B cell (primary cell): ENCODE data around the gene REPS2. TPM values are rescaled to one million over a fixed set of nuclear protein-coding genes. Genes with fewer than 3 reads are reported as not detected.

ENCODE experiments used
- ATAC-seq: fragments of 200-7000 bp; cut with Tn5 transposase; one replicate; pipeline ENCODE4 v1.10.0; 2021; ENCODE audit warnings: low read depth, mild to moderate bottlenecking, moderate number of reproducible peaks, moderate library complexity
- CTCF ChIA-PET: fragments of 350-600 bp; sonication (Branson Sonifier 250); formaldehyde crosslinking; loops from one replicate; lab custom pipeline; 2021; ENCODE audit warnings: antibody characterized with exemption, inconsistent platforms; lab: Charles Lee
- POLR2A ChIA-PET: fragments of 350-600 bp; sonication (Branson Sonifier 250); formaldehyde crosslinking; loops from one replicate; lab custom pipeline; 2021; ENCODE audit warnings: antibody characterized with exemption; lab: Charles Lee
- DNase-seq: peaks from one replicate; pipeline ENCODE4 v3.0.0; 2013
- H2AFZ ChIP-seq: 2 replicates; pipeline ENCODE4 v1.6.1; 2012; ENCODE audit warnings: mild to moderate bottlenecking, low read depth, low read length; ENCODE audit not compliant: insufficient read depth, poor library complexity, severe bottlenecking
- H3K27ac ChIP-seq, 2 donors: 1 replicate in 1 of 2; 2 replicates in 1 of 2; pipeline ENCODE4 v1.5.1; 2012 to 2013; ENCODE audit warnings: low read length in 2 of 2, mild to moderate bottlenecking in 2 of 2, moderate library complexity in 1 of 2
- H3K27me3 ChIP-seq, 4 experiments: fragments of 200-600 bp in 1 of 4; sonication (generic) in 1 of 4; replicated peaks in 1 of 4; 1 replicate in 2 of 4; 2 replicates in 2 of 4; pipeline versions ENCODE4 v1.6.1 to v1.7.0; 2013 to 2016; ENCODE audit warnings: low read length in 3 of 4, mild to moderate bottlenecking in 2 of 4, mixed read lengths in 1 of 4, moderate library complexity in 1 of 4; ENCODE audit not compliant: insufficient read depth in 4 of 4, control insufficient read depth in 3 of 4; ENCODE audit errors: control extremely low read depth in 1 of 4
- H3K36me3 ChIP-seq, 2 experiments: replicated peaks in 1 of 2; 1 replicate in 1 of 2; 2 replicates in 1 of 2; pipeline versions ENCODE4 v1.6.1 to v1.7.1; 2013; ENCODE audit warnings: low read length in 1 of 2; ENCODE audit not compliant: insufficient read depth in 2 of 2, control insufficient read depth in 1 of 2; ENCODE audit errors: control extremely low read depth in 1 of 2, extremely low read depth in 1 of 2
- H3K4me1 ChIP-seq, 2 donors: fragments of 200-600 bp in 1 of 2; sonication (generic) in 1 of 2; 1 replicate in 1 of 2; 2 replicates in 1 of 2; pipeline versions ENCODE4 v1.5.1 to v1.6.1; 2013 to 2017; ENCODE audit warnings: low read length in 2 of 2; ENCODE audit not compliant: control insufficient read depth in 2 of 2, insufficient read depth in 2 of 2
- H3K4me2 ChIP-seq: replicated peaks from 2 replicates; pipeline ENCODE3; 2012; ENCODE audit warnings: mild to moderate bottlenecking, low read depth, low read length; ENCODE audit not compliant: poor library complexity, severe bottlenecking
- H3K4me3 ChIP-seq, 5 experiments: fragments of 200-600 bp in 1 of 5; sonication (generic) in 1 of 5; 1 replicate in 3 of 5; 2 replicates in 2 of 5; pipeline versions ENCODE4 v1.5.1 to v1.7.0; 2011 to 2016; ENCODE audit warnings: low read length in 4 of 5, mild to moderate bottlenecking in 4 of 5, low read depth in 2 of 5, control low read depth in 1 of 5, moderate library complexity in 1 of 5; ENCODE audit not compliant: insufficient read depth in 1 of 5; ENCODE audit errors: control extremely low read depth in 1 of 5, extremely low read depth in 1 of 5
- H3K79me2 ChIP-seq: fragments of 200-600 bp; sonication (generic); one replicate; pipeline ENCODE4 v1.6.0; 2016; ENCODE audit warnings: low read length; ENCODE audit not compliant: control insufficient read depth, insufficient read depth
- H3K9ac ChIP-seq: fragments of 200-600 bp; sonication (generic); 2 replicates; pipeline ENCODE4 v1.6.1; 2017; ENCODE audit warnings: mild to moderate bottlenecking, low read length, moderate library complexity
- H3K9me3 ChIP-seq, 3 donors: one replicate each; pipeline versions ENCODE4 v1.6.1 to v1.7.1; 2013; ENCODE audit warnings: low read length in 2 of 3; ENCODE audit not compliant: control insufficient read depth in 2 of 3, insufficient read depth in 1 of 3; ENCODE audit errors: control extremely low read depth in 1 of 3
- H4K20me1 ChIP-seq: 2 replicates; pipeline ENCODE4 v1.6.0; 2012; ENCODE audit warnings: mild to moderate bottlenecking, low read length; ENCODE audit not compliant: insufficient read depth, control insufficient read depth, poor library complexity, severe bottlenecking
- H3K27ac Mint-ChIP-seq: one replicate; pipeline ENCODE4 v1.8.0; 2021; ENCODE audit warnings: mixed read lengths
- H3K27me3 Mint-ChIP-seq: one replicate; pipeline ENCODE4 v1.8.0; 2021; ENCODE audit warnings: mixed read lengths
- H3K4me1 Mint-ChIP-seq: one replicate; pipeline ENCODE4 v1.8.0; 2021; ENCODE audit warnings: mixed read lengths
- H3K4me3 Mint-ChIP-seq: one replicate; pipeline ENCODE4 v1.8.0; 2021; ENCODE audit warnings: mixed read lengths
- H3K9me3 Mint-ChIP-seq: one replicate; pipeline ENCODE4 v1.8.0; 2022; ENCODE audit warnings: mixed read lengths; ENCODE audit not compliant: insufficient read depth
- CTCF ChIP-seq: fragments of 200-600 bp; IDR thresholded peaks from one replicate; pipeline ENCODE4 v1.8.0; 2022; ENCODE audit warnings: antibody characterized with exemption, mild to moderate bottlenecking
- EZH2 ChIP-seq: IDR thresholded peaks from 2 replicates; pipeline ENCODE4 v1.6.1; 2012; ENCODE audit warnings: borderline replicate concordance, low read depth, mild to moderate bottlenecking, moderate library complexity, low read length; ENCODE audit not compliant: insufficient read depth, poor library complexity, severe bottlenecking
- WGBS: methylation state at CpG from one replicate; pipeline ENCODE4 v1.1.5; 2013; ENCODE audit warnings: missing lambda C conversion rate; ENCODE audit not compliant: insufficient coverage; 5-methylcytosine and 5-hydroxymethylcytosine counted together
- intact Hi-C: fragments of 100-400 bp; cut with micrococcal nuclease; formaldehyde crosslinking; loops from one replicate; pipeline ENCODE4 v1.10.0; 2022
- polyA plus RNA-seq: library from polyadenylated mRNA; depleted of rRNA; stranded (reverse); fragments of >200 nt; gene quantifications from 2 replicates; pipeline ENCODE4 v1.2.3, GENCODE V29; 2012
- total RNA-seq, 2 donors: library from RNA; stranded (reverse); fragments of 120-200 nt in 1 of 2; gene quantifications; 1 replicate in 1 of 2; 2 replicates in 1 of 2; pipeline versions ENCODE4 v1.2.3 to v1.2.4, GENCODE V29; 2013 to 2022

The REPS2 gene
- total and polyA plus RNA-seq, 2 donors (not counting 1 experiment from before 2014, with no cell fraction given): 1.1 to 4.9 TPM

GRCh38 chrX:17024886-17025285 lies 78.4 kb downstream of the REPS2 start:
- Mint-ChIP-seq H3K9me3 (no peaks in the 10 kb centered on the region), H3K27ac (no peak overlapping the region), H3K27me3 (no peaks in the 10 kb centered on the region), H3K4me1 (peaks cover 5% of the 10 kb centered on the region), H3K4me3 (no peak overlapping the region)
- ATAC-seq (no peak), DNase-seq (no peak)
- ChIA-PET CTCF (interaction anchor here (1.1 kb wide), 2 partner anchors 21 to 199 kb away, joined by 3 to 4 read pairs; no protein-coding TSS in a partner anchor), POLR2A (no interaction called here)
- Histone ChIP-seq H3K36me3 (no peaks in the 10 kb centered on the region), H3K27ac (no peak overlapping the region), H3K27me3 (no peaks in the 10 kb centered on the region), H3K79me2 (no peaks in the 10 kb centered on the region), H3K9me3 (no peaks in the 10 kb centered on the region), H2AFZ (no peak overlapping the region), H3K9ac (no peak overlapping the region), H3K4me2 (no peak overlapping the region), H3K4me3 (no peak overlapping the region), H4K20me1 (no peaks in the 10 kb centered on the region), H3K4me1 (no peaks in the 10 kb centered on the region)
- intact Hi-C loops: no loop called here
- 38% methylated on average over 9 of the region's 11 CpGs for WGBS
- TF ChIP-seq EZH2 (no peak), CTCF (no peak)

DNA sequence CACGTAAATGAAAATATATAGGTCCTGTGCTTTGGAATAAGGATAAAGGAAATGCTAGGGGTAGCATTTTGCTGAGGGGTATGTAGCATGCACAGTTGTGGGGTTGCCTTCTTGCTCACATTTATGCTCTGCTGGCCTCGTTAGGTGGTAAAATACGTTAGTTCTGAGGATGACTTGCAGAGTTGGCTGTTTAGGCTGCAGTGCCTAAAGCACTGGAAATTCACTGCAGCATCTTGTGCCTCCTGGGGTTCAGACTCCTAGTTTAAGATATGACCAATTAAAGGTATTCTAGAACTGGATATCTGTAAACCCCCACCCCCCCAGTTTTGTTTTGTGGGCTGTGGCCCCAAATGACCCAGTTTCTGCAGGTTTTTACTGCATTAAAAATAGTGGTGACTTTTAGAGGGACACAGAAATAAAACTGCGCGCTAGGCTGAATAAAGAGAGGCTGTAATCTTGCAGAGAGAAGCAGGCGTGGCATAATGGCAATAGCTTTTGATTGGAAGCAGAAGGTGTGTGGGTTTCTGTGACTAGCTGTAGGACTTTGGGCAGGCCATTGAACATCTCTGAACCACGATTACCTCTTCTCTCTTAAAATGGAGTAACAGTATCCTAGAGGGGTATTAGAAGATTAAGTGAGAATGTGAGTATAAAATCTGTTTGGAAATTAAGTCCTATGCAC lies 79.3 kb downstream of the REPS2 start:
- H3K4me3 Mint-ChIP-seq: no peak overlapping the region
- no peak for ATAC-seq
- Histone ChIP-seq H4K20me1 (no peaks in the 10 kb centered on the region), H3K9me3 (no peaks in the 10 kb centered on the region), H3K4me3 (no peak overlapping the region), H2AFZ (no peak overlapping the region), H3K9ac (no peak overlapping the region), H3K27ac (no peak overlapping the region), H3K79me2 (no peaks in the 10 kb centered on the region), H3K27me3 (no peaks in the 10 kb centered on the region), H3K4me2 (no peak overlapping the region), H3K36me3 (no peaks in the 10 kb centered on the region), H3K4me1 (peaks cover 0 to 3% of the 10 kb centered on the region in 2 donors)
- POLR2A ChIA-PET: no interaction called here
- CTCF ChIA-PET: no interaction called here
- DNase-seq: no peak
- peaks cover 9% of the 10 kb centered on the region for H3K4me1 Mint-ChIP-seq
- H3K27me3 Mint-ChIP-seq: no peaks in the 10 kb centered on the region
- 96% methylated on average over 4 of the region's 7 CpGs for WGBS
- no peaks in the 10 kb centered on the region for H3K9me3 Mint-ChIP-seq
- intact Hi-C loops: no loop called here
- TF ChIP-seq EZH2: no peak
- no peak for TF ChIP-seq CTCF
- no peak overlapping the region for H3K27ac Mint-ChIP-seq
